ENCODE data around the gene GPX1.

GRCh38 chr3:49406571-49407565 is 48.7 kb upstream of the GPX1 start:
- TF ChIP-seq, protein P1, sequence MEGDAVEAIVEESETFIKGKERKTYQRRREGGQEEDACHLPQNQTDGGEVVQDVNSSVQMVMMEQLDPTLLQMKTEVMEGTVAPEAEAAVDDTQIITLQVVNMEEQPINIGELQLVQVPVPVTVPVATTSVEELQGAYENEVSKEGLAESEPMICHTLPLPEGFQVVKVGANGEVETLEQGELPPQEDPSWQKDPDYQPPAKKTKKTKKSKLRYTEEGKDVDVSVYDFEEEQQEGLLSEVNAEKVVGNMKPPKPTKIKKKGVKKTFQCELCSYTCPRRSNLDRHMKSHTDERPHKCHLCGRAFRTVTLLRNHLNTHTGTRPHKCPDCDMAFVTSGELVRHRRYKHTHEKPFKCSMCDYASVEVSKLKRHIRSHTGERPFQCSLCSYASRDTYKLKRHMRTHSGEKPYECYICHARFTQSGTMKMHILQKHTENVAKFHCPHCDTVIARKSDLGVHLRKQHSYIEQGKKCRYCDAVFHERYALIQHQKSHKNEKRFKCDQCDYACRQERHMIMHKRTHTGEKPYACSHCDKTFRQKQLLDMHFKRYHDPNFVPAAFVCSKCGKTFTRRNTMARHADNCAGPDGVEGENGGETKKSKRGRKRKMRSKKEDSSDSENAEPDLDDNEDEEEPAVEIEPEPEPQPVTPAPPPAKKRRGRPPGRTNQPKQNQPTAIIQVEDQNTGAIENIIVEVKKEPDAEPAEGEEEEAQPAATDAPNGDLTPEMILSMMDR (IDR thresholded peaks at IDR 0.05), result no peak
- TF ChIP-seq EP300 (IDR thresholded peaks at IDR 0.05), result no peak
